ENCODE data around the gene RAD18.

RAD18 gene

GRCh38 chr3:8964436-8965370 lies 1.4 kb upstream of the RAD18 start (continued):
- no peak for TF ChIP-seq TSHZ1 (tag by site-specific recombination; IDR thresholded peaks at IDR 0.05; ENCODE audit: borderline replicate concordance)
- TF ChIP-seq ZNF341 (tag by site-specific recombination; IDR thresholded peaks at IDR 0.05; ENCODE audit: low read depth), result no peak
- TF ChIP-seq PRDM1 (tag by site-specific recombination; IDR thresholded peaks at IDR 0.05), result peak; percentile 54; the same call in 1 of the 2 replicates
- no peak for TF ChIP-seq ZNF132 (tag by site-specific recombination; IDR thresholded peaks at IDR 0.05; ENCODE audit: borderline replicate concordance)
- TF ChIP-seq YY2 (tag by site-specific recombination; IDR thresholded peaks at IDR 0.05), result no peak
- no peak for TF ChIP-seq ZIC2 (tag by site-specific recombination; IDR thresholded peaks at IDR 0.05)
- no peak for TF ChIP-seq GLIS1 (tag by site-specific recombination; IDR thresholded peaks at IDR 0.05)
- no peak for TF ChIP-seq ZNF677 (tag by site-specific recombination; IDR thresholded peaks at IDR 0.05)
- TF ChIP-seq KLF10 (tag by site-specific recombination; IDR thresholded peaks at IDR 0.05), result no peak
- TF ChIP-seq ZNF280C (tag by site-specific recombination; IDR thresholded peaks at IDR 0.05), result no peak
- peak; percentile 58 for TF ChIP-seq ZFHX2 (tag by site-specific recombination; conservative IDR thresholded peaks at IDR 0.05)
- no peak for TF ChIP-seq ZNF26 (tag by site-specific recombination; IDR thresholded peaks at IDR 0.05)
- no peak for TF ChIP-seq ZFP3 (tag by site-specific recombination; IDR thresholded peaks at IDR 0.05; ENCODE audit: low read depth)

- H3K4me1 ChIP-seq (ENCODE audit: control insufficient read depth, insufficient read depth, low read length), result peaks cover 5% of the 10 kb centered on the region; the same call in 1 of the 2 replicates
- no peaks in the 10 kb centered on the region for H3K9me3 ChIP-seq (ENCODE audit: control insufficient read depth, insufficient read depth, low read depth, low read length)
- H3K36me3 ChIP-seq (ENCODE audit: control insufficient read depth in 2 of 2, insufficient read depth in 1 of 2, low read length in 2 of 2), result peaks cover 11 to 25% of the 10 kb centered on the region in 2 experiments
- H3K4me3 ChIP-seq (ENCODE audit: low read depth, low read length), result peak overlapping the region; percentile 86
- POLR2A ChIA-PET, result interaction anchor here (0.6 kb wide), 1 partner anchor 64 kb away, joined by 4 read pairs; no protein-coding TSS in a partner anchor
- no peak for TF ChIP-seq KLF10 (tag by site-specific recombination; IDR thresholded peaks at IDR 0.05)
- no peak for TF ChIP-seq ZNF664 (tag by site-specific recombination; IDR thresholded peaks at IDR 0.05)
- TF ChIP-seq ZNF623 (tag by site-specific recombination; IDR thresholded peaks at IDR 0.05), result no peak
- TF ChIP-seq ZNF704 (tag by site-specific recombination; IDR thresholded peaks at IDR 0.05), result no peak
- H3K27ac ChIP-seq (ENCODE audit: extremely low read depth, low read depth, low read length), result peak overlapping the region; percentile 39; the same call in 1 of the 2 replicates
- CTCF ChIA-PET, result interaction anchor here (1.6 kb wide), 1 partner anchor 193 kb away, joined by 5 read pairs; the partner anchor contains the start of gene OXTR
Measured at GRCh38 chr3:8962226-8962861, 928 bp downstream of the RAD18 start.
